ENCODE measurements around the gene CCR4.

DNA sequence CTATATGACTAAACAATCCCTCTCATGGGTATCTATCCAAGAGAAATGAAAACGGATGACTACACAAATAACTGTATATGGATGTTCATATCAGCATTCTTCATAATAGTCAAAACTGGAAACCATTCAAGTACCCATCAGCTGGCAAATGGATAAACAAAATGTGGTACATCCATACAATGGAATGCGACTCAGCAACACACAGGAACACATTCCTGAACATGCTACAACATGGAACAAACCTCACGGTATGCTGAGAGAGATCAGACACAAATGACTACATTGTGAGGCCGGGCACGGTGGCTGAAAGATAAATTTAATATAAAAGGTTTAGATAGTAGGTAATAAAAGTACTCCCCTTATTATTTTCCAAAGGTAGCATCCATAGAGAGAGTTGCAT, 42.6 kb downstream of the CCR4 start:
- TF ChIP-seq, protein P1, sequence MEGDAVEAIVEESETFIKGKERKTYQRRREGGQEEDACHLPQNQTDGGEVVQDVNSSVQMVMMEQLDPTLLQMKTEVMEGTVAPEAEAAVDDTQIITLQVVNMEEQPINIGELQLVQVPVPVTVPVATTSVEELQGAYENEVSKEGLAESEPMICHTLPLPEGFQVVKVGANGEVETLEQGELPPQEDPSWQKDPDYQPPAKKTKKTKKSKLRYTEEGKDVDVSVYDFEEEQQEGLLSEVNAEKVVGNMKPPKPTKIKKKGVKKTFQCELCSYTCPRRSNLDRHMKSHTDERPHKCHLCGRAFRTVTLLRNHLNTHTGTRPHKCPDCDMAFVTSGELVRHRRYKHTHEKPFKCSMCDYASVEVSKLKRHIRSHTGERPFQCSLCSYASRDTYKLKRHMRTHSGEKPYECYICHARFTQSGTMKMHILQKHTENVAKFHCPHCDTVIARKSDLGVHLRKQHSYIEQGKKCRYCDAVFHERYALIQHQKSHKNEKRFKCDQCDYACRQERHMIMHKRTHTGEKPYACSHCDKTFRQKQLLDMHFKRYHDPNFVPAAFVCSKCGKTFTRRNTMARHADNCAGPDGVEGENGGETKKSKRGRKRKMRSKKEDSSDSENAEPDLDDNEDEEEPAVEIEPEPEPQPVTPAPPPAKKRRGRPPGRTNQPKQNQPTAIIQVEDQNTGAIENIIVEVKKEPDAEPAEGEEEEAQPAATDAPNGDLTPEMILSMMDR (conservative IDR thresholded peaks at IDR 0.05; ENCODE audit: low read depth, low read length), result no peak
- TF ChIP-seq POLR2A (IDR thresholded peaks at IDR 0.05; ENCODE audit: low read depth, low read length) (no peak), CHD1 (IDR thresholded peaks at IDR 0.05; ENCODE audit: low read depth, low read length) (no peak), SMC3 (IDR thresholded peaks at IDR 0.05; ENCODE audit: low read depth, low read length) (no peak), MXI1 (IDR thresholded peaks at IDR 0.05; ENCODE audit: borderline replicate concordance, low read depth, low read length) (no peak), MAZ (IDR thresholded peaks at IDR 0.05; ENCODE audit: borderline replicate concordance, low read depth, low read length) (no peak), RAD21 (IDR thresholded peaks at IDR 0.05; ENCODE audit: low read length) (no peak), CEBPB (IDR thresholded peaks at IDR 0.05; ENCODE audit: low read depth, low read length) (no peak), BHLHE40 (IDR thresholded peaks at IDR 0.05; ENCODE audit: low read depth, low read length) (no peak)
- TF ChIP-seq, protein P2, sequence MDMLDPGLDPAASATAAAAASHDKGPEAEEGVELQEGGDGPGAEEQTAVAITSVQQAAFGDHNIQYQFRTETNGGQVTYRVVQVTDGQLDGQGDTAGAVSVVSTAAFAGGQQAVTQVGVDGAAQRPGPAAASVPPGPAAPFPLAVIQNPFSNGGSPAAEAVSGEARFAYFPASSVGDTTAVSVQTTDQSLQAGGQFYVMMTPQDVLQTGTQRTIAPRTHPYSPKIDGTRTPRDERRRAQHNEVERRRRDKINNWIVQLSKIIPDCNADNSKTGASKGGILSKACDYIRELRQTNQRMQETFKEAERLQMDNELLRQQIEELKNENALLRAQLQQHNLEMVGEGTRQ (IDR thresholded peaks at IDR 0.05; ENCODE audit: low read depth, low read length), result no peak
- TF ChIP-seq, protein P3, sequence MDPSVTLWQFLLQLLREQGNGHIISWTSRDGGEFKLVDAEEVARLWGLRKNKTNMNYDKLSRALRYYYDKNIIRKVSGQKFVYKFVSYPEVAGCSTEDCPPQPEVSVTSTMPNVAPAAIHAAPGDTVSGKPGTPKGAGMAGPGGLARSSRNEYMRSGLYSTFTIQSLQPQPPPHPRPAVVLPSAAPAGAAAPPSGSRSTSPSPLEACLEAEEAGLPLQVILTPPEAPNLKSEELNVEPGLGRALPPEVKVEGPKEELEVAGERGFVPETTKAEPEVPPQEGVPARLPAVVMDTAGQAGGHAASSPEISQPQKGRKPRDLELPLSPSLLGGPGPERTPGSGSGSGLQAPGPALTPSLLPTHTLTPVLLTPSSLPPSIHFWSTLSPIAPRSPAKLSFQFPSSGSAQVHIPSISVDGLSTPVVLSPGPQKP (IDR thresholded peaks at IDR 0.05; ENCODE audit: borderline replicate concordance, low read depth, low read length), result no peak
